ENCODE measurements around the gene TOX3. TPM values are rescaled to one million over a fixed set of nuclear protein-coding genes. Genes with fewer than 3 reads are reported as not detected.

TOX3 gene
- total RNA-seq, 4 donors from 2014 or later = 0.47 TPM; not detected in 3

GRCh38 chr16:52433643-52434042 is 113.3 kb downstream of the TOX3 start:
- Histone ChIP-seq H3K36me3 (no peaks in the 10 kb centered on the region), H3K4me1 (no peaks in the 10 kb centered on the region), H3K27ac (no peak overlapping the region), H3K27me3 (no peaks in the 10 kb centered on the region), H3K4me3 (no peak overlapping the region), H3K9me3 (no peaks in the 10 kb centered on the region)
- intact Hi-C loops (cut with DNase I; ENCODE audit: low total_unique reads) = no loop called here
- in situ Hi-C loops (cut with MboI; ENCODE audit: low sequenced_read_pairs in 4 of 4) = no loop called here
- no peak for ATAC-seq
- no peak for DNase-seq
- no peak for TF ChIP-seq POLR2A (IDR thresholded peaks at IDR 0.05)

GRCh38 chr16:52424591-52424990 is 122.4 kb downstream of the TOX3 start:
- in situ Hi-C loops (cut with MboI; ENCODE audit: low sequenced_read_pairs in 4 of 4) (no loop called here), intact Hi-C loops (cut with DNase I; ENCODE audit: low total_unique reads) (no loop called here)
- no peak overlapping the region for H3K27ac ChIP-seq
- no peaks in the 10 kb centered on the region for H3K36me3 ChIP-seq
- no peak for ATAC-seq
- DNase-seq = no peak
- H3K4me3 ChIP-seq = no peak overlapping the region
- no peaks in the 10 kb centered on the region for H3K4me1 ChIP-seq
- H3K27me3 ChIP-seq = no peaks in the 10 kb centered on the region
- no peaks in the 10 kb centered on the region for H3K9me3 ChIP-seq
- TF ChIP-seq CTCF (IDR thresholded peaks at IDR 0.05 in 4 of 5, conservative IDR thresholded peaks at IDR 0.05 in 1 of 5) (no peak), POLR2A (IDR thresholded peaks at IDR 0.05) (no peak)

GRCh38 chr16:52422307-52422706 is 124.6 kb downstream of the TOX3 start:
- Histone ChIP-seq H3K9me3 (no peaks in the 10 kb centered on the region), H3K4me3 (no peak overlapping the region), H3K27me3 (no peaks in the 10 kb centered on the region), H3K36me3 (no peaks in the 10 kb centered on the region), H3K27ac (no peak overlapping the region), H3K4me1 (no peaks in the 10 kb centered on the region)
- in situ Hi-C loops (cut with MboI; ENCODE audit: low sequenced_read_pairs in 4 of 4) (no loop called here), intact Hi-C loops (cut with DNase I; ENCODE audit: low total_unique reads) (no loop called here)
- ATAC-seq (no peak), DNase-seq (no peak)
- TF ChIP-seq CTCF (IDR thresholded peaks at IDR 0.05 in 4 of 5, conservative IDR thresholded peaks at IDR 0.05 in 1 of 5) = no peak
- TF ChIP-seq POLR2A (IDR thresholded peaks at IDR 0.05) = no peak

GRCh38 chr16:52418201-52418600 is 128.7 kb downstream of the TOX3 start:
- DNase-seq (no peak), ATAC-seq (no peak)
- no peak for TF ChIP-seq POLR2A (IDR thresholded peaks at IDR 0.05)
- TF ChIP-seq CTCF (IDR thresholded peaks at IDR 0.05 in 4 of 5, conservative IDR thresholded peaks at IDR 0.05 in 1 of 5) = no peak
- Histone ChIP-seq H3K27ac (no peak overlapping the region), H3K36me3 (no peaks in the 10 kb centered on the region), H3K4me3 (no peak overlapping the region), H3K9me3 (no peaks in the 10 kb centered on the region), H3K27me3 (no peaks in the 10 kb centered on the region), H3K4me1 (no peaks in the 10 kb centered on the region)
- in situ Hi-C loops (cut with MboI; ENCODE audit: low sequenced_read_pairs in 4 of 4) (no loop called here), intact Hi-C loops (cut with DNase I; ENCODE audit: low total_unique reads) (no loop called here)

- in situ Hi-C loops (cut with MboI; ENCODE audit: low sequenced_read_pairs in 4 of 4) = no loop called here
- Histone ChIP-seq H3K4me3 (no peak overlapping the region), H3K36me3 (no peaks in the 10 kb centered on the region), H3K4me1 (no peaks in the 10 kb centered on the region), H3K27me3 (no peaks in the 10 kb centered on the region), H3K27ac (no peak overlapping the region), H3K9me3 (no peaks in the 10 kb centered on the region)
- TF ChIP-seq CTCF (IDR thresholded peaks at IDR 0.05 in 4 of 5, conservative IDR thresholded peaks at IDR 0.05 in 1 of 5) = no peak
- no peak for TF ChIP-seq POLR2A (IDR thresholded peaks at IDR 0.05)
- intact Hi-C loops (cut with DNase I; ENCODE audit: low total_unique reads) = no loop called here
- no peak for ATAC-seq
- no peak for DNase-seq
These were observed 130.1 kb downstream of the TOX3 start for GRCh38 chr16:52416888-52417287.

All from gastrocnemius medialis (tissue), 4 donors.